Brain microvascular endothelial cell (primary cell): Measurements from ENCODE around the gene TECPR2.

Experiments
- DNase-seq: peaks from one replicate; pipeline ENCODE4 v3.0.0-alpha.2; 2020
- H3K27ac ChIP-seq: fragments of 250-450 bp; sonication (Bioruptor Pico); 2 replicates; pipeline ENCODE4 v1.5.1; 2020; ENCODE audit warnings: mild to moderate bottlenecking, moderate library complexity
- H3K27me3 ChIP-seq: fragments of 250-450 bp; sonication (Bioruptor Pico); replicated peaks from 2 replicates; pipeline ENCODE4 v1.5.1; 2020; ENCODE audit warnings: mild to moderate bottlenecking
- H3K36me3 ChIP-seq: fragments of 250-450 bp; sonication (Bioruptor Pico); replicated peaks from 2 replicates; pipeline ENCODE4 v1.5.1; 2020; ENCODE audit warnings: mild to moderate bottlenecking
- H3K4me3 ChIP-seq: 2 replicates; pipeline ENCODE4 v1.5.1; 2011; ENCODE audit warnings: low read depth, mild to moderate bottlenecking, control low read depth, low read length, moderate library complexity
- in situ Hi-C: cut with HindIII; loops from 2 replicates; pipeline ENCODE4 v1.10.0; 2017; ENCODE audit warnings: low sequenced_read_pairs, low pct_ligation_motif_present
- TF ChIP-seq, protein P1 (sequence below): IDR thresholded peaks from 2 replicates; pipeline ENCODE4 v1.5.1; 2011; ENCODE audit warnings: low read depth, mild to moderate bottlenecking, moderate library complexity, low read length, control low read depth, inconsistent platforms; ENCODE audit errors: missing control alignments

The TECPR2 gene

DNA sequence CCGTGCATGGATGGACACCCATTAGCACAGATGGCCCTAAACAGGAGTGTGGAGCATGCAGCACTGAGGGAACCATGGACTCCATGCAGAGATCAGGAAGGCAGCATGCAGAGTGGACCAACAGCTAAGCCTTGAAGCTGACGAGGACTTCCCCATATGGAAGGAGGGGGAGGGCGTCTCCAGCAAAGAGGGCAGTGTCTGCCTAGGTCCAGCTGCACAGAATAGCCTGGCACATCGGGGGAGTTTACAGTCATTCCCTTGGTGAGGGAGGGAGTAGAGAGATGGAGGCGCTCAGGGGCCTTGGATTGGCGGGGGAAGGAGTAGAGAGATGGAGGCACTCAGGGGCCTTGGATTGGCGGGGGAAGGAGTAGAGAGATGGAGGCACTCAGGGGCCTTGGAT is 82.3 kb downstream of the TECPR2 start:
- Histone ChIP-seq H3K4me3 (no peak overlapping the region), H3K36me3 (peaks cover 42% of the 10 kb centered on the region), H3K27ac (no peak overlapping the region), H3K27me3 (no peaks in the 10 kb centered on the region)
- TF ChIP-seq, protein P1, sequence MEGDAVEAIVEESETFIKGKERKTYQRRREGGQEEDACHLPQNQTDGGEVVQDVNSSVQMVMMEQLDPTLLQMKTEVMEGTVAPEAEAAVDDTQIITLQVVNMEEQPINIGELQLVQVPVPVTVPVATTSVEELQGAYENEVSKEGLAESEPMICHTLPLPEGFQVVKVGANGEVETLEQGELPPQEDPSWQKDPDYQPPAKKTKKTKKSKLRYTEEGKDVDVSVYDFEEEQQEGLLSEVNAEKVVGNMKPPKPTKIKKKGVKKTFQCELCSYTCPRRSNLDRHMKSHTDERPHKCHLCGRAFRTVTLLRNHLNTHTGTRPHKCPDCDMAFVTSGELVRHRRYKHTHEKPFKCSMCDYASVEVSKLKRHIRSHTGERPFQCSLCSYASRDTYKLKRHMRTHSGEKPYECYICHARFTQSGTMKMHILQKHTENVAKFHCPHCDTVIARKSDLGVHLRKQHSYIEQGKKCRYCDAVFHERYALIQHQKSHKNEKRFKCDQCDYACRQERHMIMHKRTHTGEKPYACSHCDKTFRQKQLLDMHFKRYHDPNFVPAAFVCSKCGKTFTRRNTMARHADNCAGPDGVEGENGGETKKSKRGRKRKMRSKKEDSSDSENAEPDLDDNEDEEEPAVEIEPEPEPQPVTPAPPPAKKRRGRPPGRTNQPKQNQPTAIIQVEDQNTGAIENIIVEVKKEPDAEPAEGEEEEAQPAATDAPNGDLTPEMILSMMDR: no peak
- DNase-seq: no peak
- in situ Hi-C loops: no loop called here

DNA sequence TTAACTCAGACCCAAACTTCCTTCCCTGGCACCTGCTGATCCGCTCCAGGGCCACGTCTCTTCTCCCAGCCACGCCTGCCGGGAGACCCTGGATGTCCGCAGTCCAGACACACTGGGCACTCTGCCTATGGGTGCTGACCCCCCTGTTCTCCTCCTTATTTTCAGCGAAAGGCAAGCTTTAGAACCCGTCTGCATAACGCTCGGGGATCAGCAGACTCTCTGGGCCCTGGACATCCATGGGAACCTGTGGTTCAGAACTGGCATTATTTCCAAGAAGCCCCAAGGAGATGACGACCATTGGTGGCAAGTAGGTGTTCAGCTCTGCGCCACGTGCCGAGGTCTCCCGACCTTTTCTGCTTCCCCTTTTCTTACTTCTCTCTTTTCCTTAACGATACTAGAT is 82.9 kb downstream of the TECPR2 start:
- H3K4me3 ChIP-seq: no peak overlapping the region
- TF ChIP-seq, protein P1: no peak
- DNase-seq: no peak
- in situ Hi-C loops: no loop called here
- peaks cover 44% of the 10 kb centered on the region for H3K36me3 ChIP-seq
- H3K27me3 ChIP-seq: no peaks in the 10 kb centered on the region
- H3K27ac ChIP-seq: no peak overlapping the region

DNA sequence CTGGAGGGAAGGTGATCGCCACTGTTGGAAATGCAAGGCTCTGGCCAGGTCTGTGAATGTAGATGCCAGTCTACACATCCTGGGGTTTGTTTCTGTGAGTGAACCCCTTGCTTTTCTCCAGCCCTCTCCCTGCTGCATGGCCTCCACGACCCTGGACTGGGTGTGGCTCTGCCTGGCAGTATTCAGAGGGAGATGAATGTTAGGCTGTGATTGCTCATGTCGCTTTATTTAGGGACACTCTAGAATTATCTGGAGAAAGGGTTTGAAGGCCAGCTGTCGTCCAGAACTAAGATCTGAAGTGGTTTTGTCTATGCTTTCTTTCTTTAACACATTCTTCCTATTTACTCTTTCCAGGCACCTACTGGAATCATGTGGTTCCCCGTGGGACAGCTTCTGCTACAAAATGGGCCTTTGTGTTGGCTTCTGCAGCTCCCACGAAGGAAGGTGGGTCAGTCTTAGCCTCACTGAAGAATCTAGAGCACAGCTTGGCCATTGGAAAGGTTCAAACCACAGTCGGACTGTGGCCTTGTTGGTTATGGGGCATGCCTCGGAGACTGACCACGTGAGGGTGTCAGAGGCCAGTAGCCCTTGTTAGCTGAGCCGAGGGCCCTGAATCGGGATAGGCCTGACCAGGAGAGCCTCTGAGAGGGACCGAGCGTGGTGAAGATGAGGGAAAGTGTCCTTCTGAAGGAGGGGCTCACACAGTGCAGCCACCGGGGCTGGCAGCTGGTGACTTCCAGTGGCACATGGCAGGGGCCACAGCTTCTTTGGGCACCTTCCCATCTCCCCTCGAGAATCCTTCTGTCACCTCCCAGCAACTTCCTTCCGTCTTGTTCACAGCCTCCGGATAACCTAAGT is 87.7 kb downstream of the TECPR2 start:
- no peak for DNase-seq
- in situ Hi-C loops: no loop called here
- no peak overlapping the region for H3K4me3 ChIP-seq
- H3K27ac ChIP-seq: no peak overlapping the region
- TF ChIP-seq, protein P1: no peak
- peaks cover 45% of the 10 kb centered on the region for H3K36me3 ChIP-seq
- H3K27me3 ChIP-seq: no peaks in the 10 kb centered on the region

DNA sequence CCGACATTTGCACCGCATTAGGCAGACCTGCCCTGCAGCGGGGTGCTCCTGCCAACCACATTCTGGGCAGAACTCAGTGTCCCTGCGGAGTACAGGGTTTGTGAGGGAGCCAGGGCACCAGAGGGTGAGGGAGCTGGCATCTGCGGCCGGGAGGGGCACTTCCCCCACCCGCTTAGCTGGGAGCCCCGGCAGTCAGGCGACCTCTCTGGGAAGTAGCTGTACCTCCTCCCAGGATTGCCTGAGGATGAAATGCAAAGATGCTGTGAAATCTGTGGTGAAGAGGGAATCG is 88.3 kb downstream of the TECPR2 start:
- Histone ChIP-seq H3K4me3 (no peak overlapping the region), H3K36me3 (peaks cover 39% of the 10 kb centered on the region), H3K27me3 (no peaks in the 10 kb centered on the region), H3K27ac (no peak overlapping the region)
- TF ChIP-seq, protein P1: no peak
- in situ Hi-C loops: no loop called here
- no peak for DNase-seq

DNA sequence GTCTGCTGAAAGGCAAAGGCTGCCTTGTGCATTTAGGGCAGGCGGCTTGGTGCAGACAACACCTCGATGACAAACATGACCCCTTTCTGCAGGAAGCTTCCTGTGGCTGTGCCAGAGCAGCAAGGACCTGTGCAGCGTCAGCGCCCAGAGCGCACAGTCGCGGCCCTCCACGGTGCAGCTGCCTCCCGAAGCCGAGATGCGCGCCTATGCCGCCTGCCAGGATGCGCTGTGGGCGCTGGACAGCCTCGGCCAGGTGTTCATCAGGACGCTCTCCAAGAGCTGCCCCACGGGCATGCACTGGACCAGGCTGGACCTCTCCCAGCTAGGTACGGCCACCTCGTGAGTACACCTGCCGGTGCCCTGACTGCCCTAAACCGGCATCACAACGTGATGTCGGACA is 89.6 kb downstream of the TECPR2 start:
- Histone ChIP-seq H3K27me3 (no peaks in the 10 kb centered on the region), H3K4me3 (no peak overlapping the region), H3K36me3 (peaks cover 40% of the 10 kb centered on the region), H3K27ac (no peak overlapping the region)
- in situ Hi-C loops: no loop called here
- TF ChIP-seq, protein P1: no peak
- no peak for DNase-seq

DNA sequence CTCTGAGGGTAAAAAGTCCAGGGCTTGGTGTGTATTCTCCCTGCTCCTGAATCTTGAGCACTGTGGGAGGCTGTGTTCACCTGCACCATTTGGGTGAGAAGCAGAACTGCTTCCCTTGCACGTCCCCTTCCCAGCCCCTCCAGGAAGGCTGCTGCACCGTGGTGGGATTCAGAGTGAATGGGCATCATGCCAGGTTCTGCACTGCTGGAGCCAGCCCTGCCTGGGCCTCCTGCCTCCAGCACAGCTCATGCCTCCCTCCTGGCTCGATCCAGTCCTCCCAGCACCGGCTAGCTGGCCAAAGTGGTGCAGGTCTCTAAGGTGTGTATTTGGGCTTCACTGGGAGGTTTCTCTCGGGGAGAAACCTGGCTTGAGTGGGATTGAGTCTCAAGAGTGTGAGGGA is 92.0 kb downstream of the TECPR2 start:
- DNase-seq: no peak
- Histone ChIP-seq H3K27ac (no peak overlapping the region), H3K27me3 (no peaks in the 10 kb centered on the region), H3K36me3 (peaks cover 36% of the 10 kb centered on the region), H3K4me3 (no peak overlapping the region)
- TF ChIP-seq, protein P1: no peak
- in situ Hi-C loops: no loop called here
